ENCODE data around the gene RNF145.

Gene RNF145

GRCh38 chr5:159217236-159217635 is 7.9 kb upstream of the RNF145 start:
- DNase-seq: no peak

- DNase-seq: no peak
Observed at GRCh38 chr5:159216454-159216853, 7.1 kb upstream of the RNF145 start.

GRCh38 chr5:159215886-159216285 is 6.5 kb upstream of the RNF145 start:
- no peak for DNase-seq

- no peak for DNase-seq
Observed at GRCh38 chr5:159214486-159215271, 5.3 kb upstream of the RNF145 start.

- no peak for DNase-seq
Observed at GRCh38 chr5:159212657-159213462, 3.5 kb upstream of the RNF145 start.

GRCh38 chr5:159211729-159212174 is 2.4 kb upstream of the RNF145 start:
- no peak for DNase-seq

- DNase-seq: no peak
Observed at GRCh38 chr5:159210846-159211245, 1.5 kb upstream of the RNF145 start.

GRCh38 chr5:159210210-159210661 is 883 bp upstream of the RNF145 start:
- no peak for DNase-seq

GRCh38 chr5:159208514-159209437 is 577 bp downstream of the RNF145 start:
- DNase-seq: no peak

- DNase-seq: peak; percentile 36
Observed at GRCh38 chr5:159207686-159208513, 1.5 kb downstream of the RNF145 start.

GRCh38 chr5:159207222-159207685 is 2.1 kb downstream of the RNF145 start:
- DNase-seq: no peak

- no peak for DNase-seq
Observed at GRCh38 chr5:159206818-159207217, 2.5 kb downstream of the RNF145 start.

- no peak for DNase-seq
Observed at GRCh38 chr5:159206368-159206767, 3.0 kb downstream of the RNF145 start.

- no peak for DNase-seq
Observed at GRCh38 chr5:159203351-159203750, 6.0 kb downstream of the RNF145 start.

- DNase-seq: no peak
Observed at GRCh38 chr5:159202151-159202550, 7.2 kb downstream of the RNF145 start.

- no peak for DNase-seq
Observed at GRCh38 chr5:159199780-159200179, 9.6 kb downstream of the RNF145 start.

GRCh38 chr5:159199225-159199624 is 10.1 kb downstream of the RNF145 start:
- no peak for DNase-seq

- no peak for DNase-seq
Observed at GRCh38 chr5:159198063-159199036, 11.0 kb downstream of the RNF145 start.

- DNase-seq: no peak
Observed at GRCh38 chr5:159195775-159196174, 13.6 kb downstream of the RNF145 start.

GRCh38 chr5:159190170-159190569 is 19.2 kb downstream of the RNF145 start:
- no peak for DNase-seq

- no peak for DNase-seq
Observed at GRCh38 chr5:159189310-159189709, 20.0 kb downstream of the RNF145 start.
